Hepatocyte (in vitro differentiated cells): ENCODE measurements around the gene MYH7.

Experiments used
- EZH2 ChIP-seq: fragments of 200-600 bp; sonication (generic); IDR thresholded peaks from 2 replicates; pipeline ENCODE4 v1.6.1; 2016; ENCODE audit warnings: antibody characterized with exemption, mild to moderate bottlenecking, borderline replicate concordance
- TF ChIP-seq, protein P1 (sequence below): fragments of 200-600 bp; sonication (generic); IDR thresholded peaks from 2 replicates; pipeline ENCODE4 v1.5.1; 2016; ENCODE audit warnings: antibody characterized with exemption, mild to moderate bottlenecking; ENCODE audit not compliant: poor library complexity

DNA sequence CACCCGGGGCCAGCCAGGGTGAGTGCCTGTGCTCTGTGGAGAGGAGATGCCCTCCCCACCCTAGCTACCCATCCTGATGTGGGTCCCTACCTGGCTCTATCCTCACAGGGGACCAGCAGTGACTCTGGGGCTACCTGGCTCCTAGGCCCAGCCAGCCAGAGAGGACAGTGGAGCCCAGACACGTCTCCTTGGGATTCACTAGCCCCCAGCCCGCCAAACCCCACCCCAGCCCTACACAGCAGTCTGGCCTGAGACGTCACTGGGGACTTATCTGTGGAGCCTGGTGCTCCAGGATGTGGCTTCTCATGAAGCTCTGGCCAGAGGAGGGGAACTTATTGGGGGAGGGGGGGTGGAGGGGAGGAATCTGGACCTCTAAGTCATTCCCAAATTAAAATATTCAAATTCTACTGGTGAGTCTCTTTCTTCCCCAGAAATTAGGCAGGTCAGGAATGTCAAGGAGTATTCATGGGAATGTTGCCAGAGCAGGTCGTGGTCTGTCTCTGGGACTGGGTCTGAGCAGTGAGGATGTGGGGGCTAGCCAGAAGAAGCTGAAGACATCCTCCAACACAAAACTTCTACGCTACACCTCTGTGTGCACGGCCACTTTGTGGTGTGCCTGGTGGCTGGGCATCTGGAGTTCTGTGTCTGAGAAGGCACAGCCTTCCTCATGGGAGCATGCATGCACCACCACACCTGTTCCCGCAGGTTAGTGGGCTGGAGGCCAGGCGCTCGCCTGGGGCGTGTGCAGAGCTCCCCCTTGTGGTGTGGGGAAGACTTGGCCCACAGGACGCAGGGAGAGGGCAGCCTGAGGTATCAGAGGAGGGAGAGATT lies 55.9 kb downstream of the MYH7 start:
- TF ChIP-seq EZH2: no peak
- TF ChIP-seq, protein P1, sequence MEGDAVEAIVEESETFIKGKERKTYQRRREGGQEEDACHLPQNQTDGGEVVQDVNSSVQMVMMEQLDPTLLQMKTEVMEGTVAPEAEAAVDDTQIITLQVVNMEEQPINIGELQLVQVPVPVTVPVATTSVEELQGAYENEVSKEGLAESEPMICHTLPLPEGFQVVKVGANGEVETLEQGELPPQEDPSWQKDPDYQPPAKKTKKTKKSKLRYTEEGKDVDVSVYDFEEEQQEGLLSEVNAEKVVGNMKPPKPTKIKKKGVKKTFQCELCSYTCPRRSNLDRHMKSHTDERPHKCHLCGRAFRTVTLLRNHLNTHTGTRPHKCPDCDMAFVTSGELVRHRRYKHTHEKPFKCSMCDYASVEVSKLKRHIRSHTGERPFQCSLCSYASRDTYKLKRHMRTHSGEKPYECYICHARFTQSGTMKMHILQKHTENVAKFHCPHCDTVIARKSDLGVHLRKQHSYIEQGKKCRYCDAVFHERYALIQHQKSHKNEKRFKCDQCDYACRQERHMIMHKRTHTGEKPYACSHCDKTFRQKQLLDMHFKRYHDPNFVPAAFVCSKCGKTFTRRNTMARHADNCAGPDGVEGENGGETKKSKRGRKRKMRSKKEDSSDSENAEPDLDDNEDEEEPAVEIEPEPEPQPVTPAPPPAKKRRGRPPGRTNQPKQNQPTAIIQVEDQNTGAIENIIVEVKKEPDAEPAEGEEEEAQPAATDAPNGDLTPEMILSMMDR: peak; percentile 85
